WERI-Rb-1 (cell line): ENCODE data around the gene CDH4.
"Not testable (repeated sequence)": the region's sequence is repeated elsewhere in the genome, so short reads cannot be mapped to it uniquely, and the experiment has no call there.

Experiments used
- DNase-seq: peaks from one replicate; pipeline ENCODE4 v3.0.0-alpha.2; 2020
- H3K27ac ChIP-seq: fragments of 250-450 bp; sonication (Bioruptor Pico); 2 replicates; pipeline ENCODE4 v1.5.1; 2020; ENCODE audit warnings: mild to moderate bottlenecking, moderate library complexity
- H3K27me3 ChIP-seq: fragments of 250-450 bp; sonication (Bioruptor Pico); 2 replicates; pipeline ENCODE4 v1.5.1; 2021; ENCODE audit warnings: mild to moderate bottlenecking, low read depth, moderate library complexity; ENCODE audit not compliant: insufficient read depth, severe bottlenecking
- H3K36me3 ChIP-seq: fragments of 250-450 bp; sonication (Bioruptor Pico); 2 replicates; pipeline ENCODE4 v1.5.1; 2020; ENCODE audit warnings: mild to moderate bottlenecking, moderate library complexity
- H3K4me3 ChIP-seq: 2 replicates; pipeline ENCODE4 v1.5.1; 2011; ENCODE audit warnings: low read depth, mild to moderate bottlenecking, control low read depth, low read length
- H3K9me3 ChIP-seq: fragments of 250-450 bp; sonication (Bioruptor Pico); 2 replicates; pipeline ENCODE4 v1.5.1; 2021; ENCODE audit warnings: mild to moderate bottlenecking, moderate library complexity; ENCODE audit not compliant: severe bottlenecking
- TF ChIP-seq, protein P1 (sequence below): IDR thresholded peaks from 2 replicates; pipeline ENCODE4 v1.5.1; 2011; ENCODE audit warnings: low read depth, mild to moderate bottlenecking, control low read depth, inconsistent platforms, low read length

CDH4 gene

GRCh38 chr20:61979090-61979489 lies 727.0 kb downstream of the CDH4 start:
- no peaks in the 10 kb centered on the region for H3K9me3 ChIP-seq
- H3K27ac ChIP-seq = no peak overlapping the region
- DNase-seq = no peak
- H3K36me3 ChIP-seq = peaks cover 22% of the 10 kb centered on the region
- TF ChIP-seq, protein P1, sequence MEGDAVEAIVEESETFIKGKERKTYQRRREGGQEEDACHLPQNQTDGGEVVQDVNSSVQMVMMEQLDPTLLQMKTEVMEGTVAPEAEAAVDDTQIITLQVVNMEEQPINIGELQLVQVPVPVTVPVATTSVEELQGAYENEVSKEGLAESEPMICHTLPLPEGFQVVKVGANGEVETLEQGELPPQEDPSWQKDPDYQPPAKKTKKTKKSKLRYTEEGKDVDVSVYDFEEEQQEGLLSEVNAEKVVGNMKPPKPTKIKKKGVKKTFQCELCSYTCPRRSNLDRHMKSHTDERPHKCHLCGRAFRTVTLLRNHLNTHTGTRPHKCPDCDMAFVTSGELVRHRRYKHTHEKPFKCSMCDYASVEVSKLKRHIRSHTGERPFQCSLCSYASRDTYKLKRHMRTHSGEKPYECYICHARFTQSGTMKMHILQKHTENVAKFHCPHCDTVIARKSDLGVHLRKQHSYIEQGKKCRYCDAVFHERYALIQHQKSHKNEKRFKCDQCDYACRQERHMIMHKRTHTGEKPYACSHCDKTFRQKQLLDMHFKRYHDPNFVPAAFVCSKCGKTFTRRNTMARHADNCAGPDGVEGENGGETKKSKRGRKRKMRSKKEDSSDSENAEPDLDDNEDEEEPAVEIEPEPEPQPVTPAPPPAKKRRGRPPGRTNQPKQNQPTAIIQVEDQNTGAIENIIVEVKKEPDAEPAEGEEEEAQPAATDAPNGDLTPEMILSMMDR = no peak
- H3K4me3 ChIP-seq = no peak overlapping the region
- no peaks in the 10 kb centered on the region for H3K27me3 ChIP-seq

DNA sequence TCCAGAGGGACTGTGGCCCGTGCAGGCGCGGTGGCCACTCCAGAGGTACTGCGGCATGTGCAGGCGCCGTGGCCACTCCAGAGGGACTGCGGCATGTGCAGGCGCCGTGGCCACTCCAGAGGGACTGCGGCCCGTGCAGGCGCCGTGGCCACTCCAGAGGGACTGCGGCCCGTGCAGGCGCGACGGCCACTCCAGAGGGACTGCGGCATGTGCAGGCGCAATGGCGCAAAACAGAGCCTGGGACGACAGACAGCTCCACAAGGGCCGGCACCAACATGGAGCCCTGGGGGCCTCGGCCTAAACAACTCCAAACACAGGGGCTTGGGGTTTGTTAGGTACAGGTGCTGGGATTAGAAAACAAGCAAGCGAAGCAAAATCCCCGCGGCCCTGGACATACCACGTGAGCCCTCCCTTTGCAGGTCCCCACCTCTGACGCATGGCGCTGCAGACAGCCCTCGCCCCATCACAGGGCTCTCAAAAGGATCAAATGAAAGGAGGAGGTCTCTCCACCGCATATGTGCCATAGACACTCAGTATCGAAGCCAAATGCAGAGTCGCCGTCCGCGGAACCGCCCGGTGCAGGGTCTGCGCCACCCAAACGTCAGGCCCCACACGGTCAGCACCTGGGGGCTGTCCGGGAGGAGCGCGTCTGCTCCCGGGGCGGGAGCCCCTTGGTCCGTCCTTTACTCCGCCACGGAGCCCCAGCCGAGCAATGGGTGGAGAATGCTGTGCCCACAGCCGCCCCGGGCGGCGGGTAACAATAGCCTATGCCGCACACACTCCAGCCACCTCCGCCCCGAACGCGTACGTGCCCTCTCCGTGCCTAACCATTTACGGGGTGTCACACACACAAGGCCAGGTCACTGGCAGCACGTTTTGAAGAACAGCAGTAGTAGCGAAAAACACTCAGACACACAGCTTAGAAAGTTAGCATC lies 727.9 kb downstream of the CDH4 start:
- no peaks in the 10 kb centered on the region for H3K9me3 ChIP-seq
- H3K27ac ChIP-seq = no peak overlapping the region
- DNase-seq = no peak
- no peaks in the 10 kb centered on the region for H3K27me3 ChIP-seq
- H3K4me3 ChIP-seq = no peak overlapping the region
- H3K36me3 ChIP-seq = peaks cover 13% of the 10 kb centered on the region
- TF ChIP-seq, protein P1 = no peak

GRCh38 chr20:61980647-61981583 lies 728.9 kb downstream of the CDH4 start:
- DNase-seq = no peak
- TF ChIP-seq, protein P1 = peak; percentile 46
- Histone ChIP-seq H3K4me3 (no peak overlapping the region), H3K27ac (no peak overlapping the region), H3K9me3 (no peaks in the 10 kb centered on the region), H3K36me3 (peaks cover 14% of the 10 kb centered on the region), H3K27me3 (no peaks in the 10 kb centered on the region)

DNA sequence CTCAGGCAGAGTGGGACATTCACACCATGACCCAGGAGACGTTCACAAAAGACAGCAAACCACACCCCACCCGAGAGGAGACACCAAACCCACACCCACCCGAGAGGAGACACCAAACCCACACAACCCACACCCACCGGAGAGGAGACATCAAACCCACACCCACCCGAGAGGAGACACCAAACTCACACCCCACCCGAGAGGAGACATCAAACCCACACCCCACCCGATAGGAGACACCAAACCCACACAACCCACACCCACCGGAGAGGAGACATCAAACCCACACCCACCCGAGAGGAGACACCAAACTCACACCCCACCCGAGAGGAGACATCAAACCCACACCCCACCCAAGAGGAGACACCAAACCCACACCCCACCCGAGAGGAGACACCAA lies 729.6 kb downstream of the CDH4 start:
- H3K36me3 ChIP-seq = peaks cover 10% of the 10 kb centered on the region
- H3K9me3 ChIP-seq, H3K4me3 ChIP-seq, DNase-seq, H3K27me3 ChIP-seq, H3K27ac ChIP-seq: not testable (repeated sequence)

- H3K9me3 ChIP-seq = no peaks in the 10 kb centered on the region
- H3K27ac ChIP-seq = no peak overlapping the region
- no peak overlapping the region for H3K4me3 ChIP-seq
- DNase-seq = no peak
- TF ChIP-seq, protein P1 = no peak
- no peaks in the 10 kb centered on the region for H3K27me3 ChIP-seq
- peaks cover 15% of the 10 kb centered on the region for H3K36me3 ChIP-seq
Observed at GRCh38 chr20:61982191-61982950, 730.3 kb downstream of the CDH4 start.
